Stimulated activated CD4-positive, alpha-beta T cell treated with anti-CD3 and anti-CD28 coated beads, Interleukin-1b, Interleukin-23, amount 100 ng/mL, for 1 hour (primary cell): ENCODE measurements around the gene ECE1.

Source experiments
- DNase-seq, 2 donors: peaks; one replicate each; pipeline ENCODE4 v3.0.0-alpha.2; 2020; ENCODE audit warnings: low read depth in 2 of 2

The ECE1 gene

GRCh38 chr1:21308847-21309652 is 18.8 kb upstream of the ECE1 start:
- DNase-seq = no peak

GRCh38 chr1:21308330-21308729 is 18.1 kb upstream of the ECE1 start:
- no peak for DNase-seq

DNA sequence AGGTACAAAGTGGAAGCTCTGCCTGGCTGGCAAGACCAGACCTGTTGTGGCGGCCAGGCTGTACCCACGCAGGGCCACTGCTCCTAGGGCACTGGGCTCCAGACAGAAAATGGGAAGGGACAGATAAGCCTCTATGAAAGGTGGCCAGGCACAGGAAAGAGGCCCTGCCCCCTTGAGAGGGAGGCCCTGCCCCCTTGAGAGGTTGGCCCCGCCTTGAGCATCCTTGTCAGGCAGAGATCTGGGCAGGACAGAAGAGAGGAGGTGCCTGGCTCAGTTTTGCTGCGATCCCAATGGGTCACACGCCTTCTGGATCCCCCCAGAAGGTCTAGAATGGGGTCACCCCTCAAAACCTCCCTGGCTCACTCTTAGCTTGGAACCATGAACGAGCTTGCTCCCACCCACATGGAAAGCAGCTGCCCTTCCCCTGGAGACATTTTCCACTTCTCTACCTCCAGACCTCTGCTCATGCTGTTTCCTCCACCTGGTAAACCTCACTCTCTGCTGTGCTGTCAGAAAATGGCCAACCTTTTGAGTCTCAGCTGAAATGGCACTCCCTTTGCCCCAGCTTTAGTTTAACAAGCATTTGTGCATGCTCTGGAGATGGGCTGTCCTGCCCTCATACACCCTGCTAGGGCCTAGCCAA is 17.5 kb upstream of the ECE1 start:
- no peak for DNase-seq

DNA sequence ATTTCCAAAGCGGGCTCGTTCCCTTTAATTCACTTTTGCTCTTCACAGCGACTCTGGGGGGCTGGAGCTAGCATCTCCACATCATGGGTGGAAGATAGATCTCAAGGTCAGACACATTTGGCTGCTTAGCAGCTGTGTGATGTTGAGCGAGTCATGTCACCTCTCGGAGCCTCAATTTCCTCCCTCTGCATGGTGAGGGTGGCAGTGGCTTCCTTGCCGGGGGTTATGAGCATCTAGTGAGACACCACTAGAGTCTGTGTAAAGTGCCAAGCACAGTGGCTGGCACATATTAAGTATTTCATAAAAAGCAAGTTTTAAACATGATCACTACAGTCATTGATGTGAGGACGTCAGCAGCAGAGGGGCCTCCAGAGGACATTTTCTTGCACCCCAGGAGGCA is 16.9 kb upstream of the ECE1 start:
- no peak for DNase-seq

DNA sequence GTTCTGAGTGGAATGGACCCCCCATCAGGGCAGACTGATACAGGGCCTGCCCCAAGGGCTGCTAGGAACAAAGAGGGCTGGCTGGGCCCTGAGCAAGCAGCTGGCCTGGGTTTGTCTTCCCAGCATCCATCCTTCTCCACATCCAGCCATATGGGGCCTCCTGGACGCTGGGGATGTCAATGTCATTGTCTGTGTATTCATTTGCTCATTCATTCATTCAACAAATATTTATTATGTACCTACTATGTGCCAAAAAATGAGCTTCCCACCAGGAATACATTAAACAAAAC is 15.6 kb upstream of the ECE1 start:
- DNase-seq = no peak

DNA sequence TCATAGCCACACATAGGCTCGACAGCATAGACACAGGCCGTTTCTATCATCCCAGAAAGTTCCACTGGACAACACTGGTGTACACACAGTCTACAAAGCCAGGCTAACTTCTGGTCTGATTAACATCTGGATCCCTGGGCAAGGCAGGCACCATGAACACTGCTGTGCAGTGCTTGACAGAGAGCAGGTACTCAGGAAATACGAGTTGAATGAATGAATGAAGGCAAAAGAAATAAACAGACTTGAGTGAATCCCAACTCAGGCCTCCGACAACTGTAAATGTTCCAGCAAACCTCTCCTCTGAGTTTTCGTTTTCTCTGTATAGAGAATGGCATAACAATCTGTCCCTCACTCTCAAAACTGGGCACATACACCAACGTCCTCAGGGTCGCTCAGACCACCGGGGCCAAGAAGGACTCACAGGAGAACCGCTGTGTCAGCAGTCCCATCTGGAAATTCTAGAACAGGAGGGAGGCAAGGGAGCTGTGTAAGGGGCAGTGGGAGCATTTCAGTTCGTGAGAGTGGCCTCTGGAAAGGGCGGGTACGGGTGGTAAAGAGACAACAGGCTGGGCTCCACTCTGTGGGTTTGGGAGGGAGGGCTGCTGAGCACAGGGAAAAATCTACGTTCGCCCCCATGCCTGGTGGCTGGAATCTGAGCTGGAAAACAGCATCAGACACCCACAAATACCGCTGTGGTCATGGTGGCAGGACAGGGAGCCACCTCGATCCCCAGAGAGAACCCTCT is 15.1 kb upstream of the ECE1 start:
- no peak for DNase-seq

DNA sequence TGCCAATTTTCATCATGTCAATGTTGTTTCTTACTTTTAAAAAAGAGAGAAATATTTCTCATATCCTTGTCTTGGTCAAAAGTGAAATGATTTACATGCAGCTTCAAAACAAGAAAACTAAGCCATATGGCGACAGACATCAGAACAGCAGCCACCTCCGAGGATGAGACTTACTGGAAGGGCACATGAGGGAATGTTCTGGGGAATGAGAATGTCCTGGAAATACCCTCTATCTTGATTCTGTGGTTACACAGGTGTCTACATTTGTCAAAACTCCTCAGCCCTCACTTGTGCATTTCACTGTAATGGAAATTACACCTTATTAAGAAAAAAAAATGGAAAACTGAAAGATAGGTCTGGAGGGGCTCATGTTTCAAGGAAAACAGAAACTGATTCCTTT is 14.2 kb upstream of the ECE1 start:
- no peak for DNase-seq

GRCh38 chr1:21302747-21303715 is 12.8 kb upstream of the ECE1 start:
- DNase-seq = no peak

- DNase-seq = no peak
Observed at GRCh38 chr1:21301794-21302440, 11.7 kb upstream of the ECE1 start.

GRCh38 chr1:21300774-21301173 is 10.5 kb upstream of the ECE1 start:
- no peak for DNase-seq

- DNase-seq = no peak
Observed at GRCh38 chr1:21299780-21300395, 9.6 kb upstream of the ECE1 start.

DNA sequence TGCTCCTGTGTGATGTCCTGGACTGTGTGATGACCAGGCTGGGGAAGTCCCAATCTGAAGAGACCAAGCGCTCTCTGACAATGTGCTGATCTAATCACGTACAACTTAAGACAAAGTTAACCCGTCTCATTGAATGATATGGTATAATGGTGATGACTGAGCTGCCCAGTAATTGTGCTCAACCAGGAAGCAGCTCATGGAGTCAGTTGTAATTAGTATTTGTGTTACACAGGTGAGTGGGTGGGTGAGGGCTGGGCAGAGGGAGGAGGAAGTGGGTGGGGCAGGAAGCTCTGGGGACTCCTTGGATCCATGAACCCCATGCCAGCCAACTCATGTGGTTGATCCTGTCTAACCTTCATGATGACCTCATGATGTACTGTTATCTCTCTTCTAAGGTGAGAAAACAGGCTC is 8.7 kb upstream of the ECE1 start:
- DNase-seq = no peak

DNA sequence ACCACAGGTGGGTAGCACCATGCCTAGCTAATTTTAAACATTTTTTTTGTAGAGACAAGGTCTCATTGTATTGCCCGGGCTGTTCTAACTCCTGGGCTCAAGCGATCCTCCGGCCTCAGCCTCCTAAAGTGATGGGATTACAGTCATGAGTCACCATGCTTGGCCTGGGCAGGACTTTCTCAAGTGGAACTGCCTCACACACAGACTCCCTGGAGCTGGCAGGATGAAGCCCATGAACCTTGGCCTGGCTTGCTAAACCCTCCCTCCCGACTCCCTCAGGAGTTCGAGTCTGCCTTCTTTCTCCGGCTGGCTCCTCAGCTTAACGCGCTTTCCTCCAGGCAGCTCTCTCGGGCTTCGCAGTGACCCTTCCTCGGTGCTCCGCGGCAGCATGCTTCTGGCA is 7.7 kb upstream of the ECE1 start:
- no peak for DNase-seq

- DNase-seq = no peak
Observed at GRCh38 chr1:21296509-21297354, 6.5 kb upstream of the ECE1 start.

- no peak for DNase-seq
Observed at GRCh38 chr1:21295545-21295944, 5.3 kb upstream of the ECE1 start.

GRCh38 chr1:21295002-21295401 is 4.7 kb upstream of the ECE1 start:
- DNase-seq = no peak

- peak; percentile 60 to 86 for DNase-seq
Observed at GRCh38 chr1:21294266-21294989, 4.2 kb upstream of the ECE1 start.

GRCh38 chr1:21293537-21294265 is 3.4 kb upstream of the ECE1 start:
- peak; percentile 46 to 51 for DNase-seq
